GM12878 (cell line): Measurements from ENCODE around the gene FGF11. TPM values are rescaled to one million over a fixed set of nuclear protein-coding genes. Genes with fewer than 3 reads are reported as not detected.

Experiments
- ATAC-seq: fragments of 200-7000 bp; cut with Tn5 transposase; 3 replicates; pipeline ENCODE4 v1.9.1; 2020; ENCODE audit warnings: mild to moderate bottlenecking, moderate library complexity
- BruUV-seq: library from RNA; stranded (reverse); fragments of 400-500 nt; replicated peaks from 2 replicates; lab custom pipeline; 2021; lab: Mats Ljungman, UMichigan
- CTCF ChIA-PET: fragments of 300-600 bp; sonication (Branson Sonifier 250); formaldehyde crosslinking; extraction: SDS; loops from one replicate; lab custom pipeline; 2021; ENCODE audit warnings: inconsistent platforms; lab: Yijun Ruan, JAX
- POLR2A ChIA-PET: fragments of 350-600 bp; formaldehyde crosslinking; extraction: SDS; loops from one replicate; lab custom pipeline; 2021; ENCODE audit warnings: inconsistent platforms; lab: Charles Lee
- RAD21 ChIA-PET: fragments of 300-600 bp; sonication (Branson Sonifier 250); formaldehyde crosslinking; loops from one replicate; lab custom pipeline; 2023; ENCODE audit warnings: antibody characterized with exemption; ENCODE audit not compliant: unreplicated experiment; lab: Charles Lee
- SMC1A ChIA-PET: fragments of 300-600 bp; sonication (Branson Sonifier 250); formaldehyde crosslinking; loops from one replicate; lab custom pipeline; 2023; ENCODE audit not compliant: unreplicated experiment, uncharacterized antibody; lab: Charles Lee
- DNase-seq: peaks from one replicate; pipeline ENCODE4 v3.0.0-alpha.2; 2011; ENCODE audit warnings: low read depth, low spot score
- FAIRE-seq: peaks from 3 replicates; lab custom pipeline; 2011; peaks lifted over from hg19 to GRCh38; lab: Jason Lieb, UNC
- H2AFZ ChIP-seq: 2 replicates; pipeline ENCODE4 v1.6.0; 2011; ENCODE audit warnings: low read depth, low read length, control low read depth; ENCODE audit not compliant: control insufficient read depth
- H3K27ac ChIP-seq: 2 replicates; pipeline ENCODE4 v1.5.1; 2011; ENCODE audit warnings: control low read depth; ENCODE audit not compliant: control insufficient read depth, insufficient read depth
- H3K27me3 ChIP-seq, 2 experiments: replicated peaks in 1 of 2; 2 replicates each; pipeline versions ENCODE4 v1.6.0 to v1.6.1; 2011; ENCODE audit warnings: low read length in 1 of 2; ENCODE audit not compliant: control insufficient read depth in 2 of 2, insufficient read depth in 2 of 2
- H3K36me3 ChIP-seq, 2 experiments: 2 replicates each; pipeline ENCODE4 v1.5.1; 2011; ENCODE audit warnings: low read length in 1 of 2; ENCODE audit not compliant: control insufficient read depth in 2 of 2, insufficient read depth in 2 of 2
- H3K4me1 ChIP-seq: 2 replicates; pipeline ENCODE4 v1.6.1; 2011; ENCODE audit warnings: mild to moderate bottlenecking, low read length, moderate library complexity, mixed read lengths; ENCODE audit not compliant: control insufficient read depth, insufficient read depth
- H3K4me2 ChIP-seq: 2 replicates; pipeline ENCODE4 v1.6.0; 2011; ENCODE audit warnings: control low read depth; ENCODE audit not compliant: control insufficient read depth, insufficient read depth
- H3K4me3 ChIP-seq: fragments of 200-600 bp; sonication (generic); 2 replicates; pipeline ENCODE4 v1.5.1; 2016
- H3K79me2 ChIP-seq: 2 replicates; pipeline ENCODE4 v1.6.0; 2011; ENCODE audit warnings: low read length; ENCODE audit not compliant: control insufficient read depth, insufficient read depth
- H3K9ac ChIP-seq: 2 replicates; pipeline ENCODE4 v1.8.0; 2011; ENCODE audit warnings: low read length, control low read depth, mixed read lengths; ENCODE audit not compliant: control insufficient read depth, insufficient read depth
- H3K9me3 ChIP-seq: replicated peaks from 3 replicates; pipeline ENCODE4 v1.5.1; 2011; ENCODE audit warnings: mild to moderate bottlenecking, low read length; ENCODE audit not compliant: control insufficient read depth, insufficient read depth
- H4K20me1 ChIP-seq: 2 replicates; pipeline ENCODE4 v1.6.0; 2011; ENCODE audit not compliant: control insufficient read depth, insufficient read depth
- CHD2 ChIP-seq: IDR thresholded peaks from 2 replicates; pipeline ENCODE4 v1.6.1; 2011; ENCODE audit warnings: low read depth, low read length, improper control_type of control experiment, borderline replicate concordance
- E4F1 ChIP-seq: fragments of 450-650 bp; IDR thresholded peaks from 2 replicates; pipeline ENCODE4 v1.6.1; 2018; ENCODE audit warnings: borderline replicate concordance, mild to moderate bottlenecking; ENCODE audit not compliant: partially characterized antibody
- ETV6 ChIP-seq, 2 experiments: fragments of 450-650 bp in 1 of 2; IDR thresholded peaks in 1 of 2; conservative IDR thresholded peaks in 1 of 2; 2 replicates each; pipeline ENCODE4 v1.6.1; 2014; ENCODE audit warnings: antibody characterized with exemption in 1 of 2, borderline replicate concordance in 1 of 2, low read depth in 1 of 2, mild to moderate bottlenecking in 1 of 2, moderate library complexity in 1 of 2
- EZH2 ChIP-seq: IDR thresholded peaks from 2 replicates; pipeline ENCODE4 v1.6.1; 2012; ENCODE audit warnings: low read depth, mild to moderate bottlenecking, control low read depth, inconsistent platforms, low read length, borderline replicate concordance; ENCODE audit not compliant: control insufficient read depth
- FOS ChIP-seq: IDR thresholded peaks from 3 replicates; pipeline ENCODE4 v1.6.1; 2011; ENCODE audit warnings: borderline replicate concordance; ENCODE audit not compliant: insufficient read length; ENCODE audit errors: extremely low read depth
- HDGF ChIP-seq: fragments of 450-650 bp; IDR thresholded peaks from 2 replicates; pipeline ENCODE4 v1.6.1; 2016; ENCODE audit warnings: antibody characterized with exemption
- IRF3 ChIP-seq: fragments of 450-650 bp; IDR thresholded peaks from 2 replicates; pipeline ENCODE4 v1.6.1; 2014; ENCODE audit warnings: mild to moderate bottlenecking
- POU2F2 ChIP-seq: IDR thresholded peaks from 3 replicates; pipeline ENCODE4 v1.6.1; 2011; ENCODE audit warnings: low read depth, mild to moderate bottlenecking, low read length, borderline replicate concordance
- RB1 ChIP-seq: fragments of 450-650 bp; formaldehyde crosslinking; IDR thresholded peaks from 2 replicates; pipeline ENCODE4 v1.6.1; 2017; ENCODE audit warnings: mild to moderate bottlenecking, borderline replicate concordance
- SP1 ChIP-seq: IDR thresholded peaks from one replicate; pipeline ENCODE4 v1.6.1; 2011; ENCODE audit warnings: low read depth, low read length
- STAT3 ChIP-seq: IDR thresholded peaks from 2 replicates; pipeline ENCODE4 v1.6.1; 2011; ENCODE audit warnings: low read depth, low read length, improper control_type of control experiment
- TAF1 ChIP-seq: IDR thresholded peaks from 2 replicates; pipeline ENCODE4 v1.6.1; 2011; ENCODE audit warnings: mild to moderate bottlenecking, low read depth, low read length, borderline replicate concordance
- TBL1XR1 ChIP-seq: IDR thresholded peaks from 2 replicates; pipeline ENCODE4 v1.6.1; 2012; ENCODE audit warnings: low read depth, low read length, improper control_type of control experiment
- TCF7 ChIP-seq: IDR thresholded peaks from 2 replicates; pipeline ENCODE4 v1.6.1; 2014; ENCODE audit warnings: antibody characterized with exemption, borderline replicate concordance
- ZNF207 ChIP-seq: fragments of 450-650 bp; IDR thresholded peaks from 2 replicates; pipeline ENCODE4 v1.6.1; 2014; ENCODE audit warnings: antibody characterized with exemption, mild to moderate bottlenecking, borderline replicate concordance
- WGBS: methylation state at CpG from one replicate; pipeline ENCODE4 v1.1.6; 2016; ENCODE audit warnings: low lambda C conversion rate; ENCODE audit not compliant: insufficient replicate concordance, insufficient coverage; ENCODE audit errors: missing lambda C conversion rate; 5-methylcytosine and 5-hydroxymethylcytosine counted together
- in situ Hi-C: fragments of 300-500 bp; cut with MboI; formaldehyde crosslinking; loops from 9 replicates; pipeline ENCODE4 v1.14.3; 2018; ENCODE audit warnings: mixed read lengths
- intact Hi-C: fragments of 100-400 bp; cut with micrococcal nuclease; formaldehyde crosslinking; loops from one replicate; pipeline ENCODE4 v1.14.2; 2022; ENCODE audit not compliant: unreplicated experiment
- polyA plus RNA-seq, 11 experiments: library from polyadenylated mRNA; depleted of rRNA in 4 of 11; unstranded in 6 of 11; stranded (reverse) in 5 of 11; fragments of >200 nt; fragmentation: Nextera tagmentation in 4 of 11; fragmentation: Illumina TruSeq in 1 of 11; extraction: Ambion mirVana in 4 of 11; extraction: Trizol in 1 of 11; gene quantifications; 1 replicate in 1 of 11; 2 replicates in 10 of 11; pipeline versions ENCODE4 v1.2.1 to v1.2.3, GENCODE V29; 2011 to 2016; ENCODE audit warnings: inconsistent platforms in 2 of 11, missing spikeins in 2 of 11, low read depth in 1 of 11
- total RNA-seq, 4 experiments: library from RNA; depleted of rRNA in 3 of 4; stranded (reverse); fragments of >200 nt in 3 of 4; fragmentation: Illumina TruSeq in 1 of 4; extraction: Trizol in 1 of 4; gene quantifications; 2 replicates each; pipeline versions ENCODE4 v1.2.1 to v1.2.3, GENCODE V29; 2013 to 2021

Gene FGF11
- total and polyA plus RNA-seq, 10 of the 15 experiments (the other 5 are each of a cell fraction or from before 2014, with no cell fraction given), result 0.69 to 21.1 (median 2.6) TPM

- DNase-seq (no peak), ATAC-seq (no peak), FAIRE-seq (no peak)
- ChIA-PET POLR2A (no interaction called here), RAD21 (interaction anchor here (1.3 kb wide), 1 partner anchor 10 kb away, joined by 3 read pairs; the partner anchor contains the start of gene TMEM102), CTCF (no interaction called here), SMC1A (no interaction called here)
- Histone ChIP-seq H2AFZ (no peak within 1 kb of the TSS), H3K27ac (no peak within 1 kb of the TSS), H3K4me2 (no peak within 1 kb of the TSS), H3K27me3 (no peaks in the 10 kb centered on the region; a peak in 1 of 4 replicates), H3K4me1 (no peaks in the 10 kb centered on the region), H3K79me2 (no peaks in the 10 kb centered on the region), H3K36me3 (no peaks in the 10 kb centered on the region), H4K20me1 (no peaks in the 10 kb centered on the region), H3K9me3 (no peaks in the 10 kb centered on the region)
- no TSS peak for BruUV-seq
- intact Hi-C loops (no loop called here), in situ Hi-C loops (no loop called here)
- TF ChIP-seq POU2F2, result no peak
- no peak for TF ChIP-seq ZNF207
- TF ChIP-seq, all 136 proteins: peak for 0
- WGBS, result 27% methylated on average over 7 of the region's 7 CpGs
- H3K9ac ChIP-seq, result no peak within 1 kb of the TSS
- no peak within 1 kb of the TSS for H3K4me3 ChIP-seq
Measured at GRCh38 chr17:7425316-7425715, 14.0 kb upstream of the FGF11 start, which contains the start of gene SPEM2. Gene SPEM2 (plus strand): TSS chr17:7425616. CDS start chr17:7425689, 73 bp downstream.

GRCh38 chr17:7425756-7426155, 13.6 kb upstream of the FGF11 start:
- intact Hi-C loops (no loop called here), in situ Hi-C loops (no loop called here)
- WGBS, result 66% methylated on average over 8 of the region's 8 CpGs
- no peaks in the 10 kb centered on the region for H3K4me1 ChIP-seq
- H3K27me3 ChIP-seq, result no peaks in the 10 kb centered on the region; a peak in 1 of 4 replicates
- H3K27ac ChIP-seq, result no peak overlapping the region
- no peaks in the 10 kb centered on the region for H3K36me3 ChIP-seq
- ChIA-PET RAD21 (no interaction called here), CTCF (no interaction called here), POLR2A (no interaction called here), SMC1A (no interaction called here)
- no peak overlapping the region for H3K9ac ChIP-seq
- no peaks in the 10 kb centered on the region for H3K79me2 ChIP-seq
- no peak for DNase-seq
- H3K9me3 ChIP-seq, result no peaks in the 10 kb centered on the region
- FAIRE-seq, result no peak
- no TSS peak for BruUV-seq
- H3K4me2 ChIP-seq, result no peak overlapping the region
- ATAC-seq, result no peak
- no peak overlapping the region for H3K4me3 ChIP-seq
- H2AFZ ChIP-seq, result no peak overlapping the region
- H4K20me1 ChIP-seq, result no peaks in the 10 kb centered on the region
- TF ChIP-seq FOS, result no peak
- no peak for TF ChIP-seq IRF3
- TF ChIP-seq CHD2, result no peak
- TF ChIP-seq E4F1, result no peak
- TF ChIP-seq TAF1, result no peak
- no peak for TF ChIP-seq TCF7
- TF ChIP-seq STAT3, result no peak
- no peak for TF ChIP-seq ETV6 (conservative IDR thresholded peaks at IDR 0.05 in 1 of 2, IDR thresholded peaks at IDR 0.05 in 1 of 2; ENCODE audit: borderline replicate concordance in 1 of 2, low read depth in 1 of 2)
- TF ChIP-seq SP1, result no peak
- TF ChIP-seq RB1, result no peak
- no peak for TF ChIP-seq HDGF
- no peak for TF ChIP-seq EZH2
- TF ChIP-seq TBL1XR1, result no peak
